Measurements from ENCODE around the gene GTF2A2. TPM values are rescaled to one million over a fixed set of nuclear protein-coding genes. Genes with fewer than 3 reads are reported as not detected.

GTF2A2 gene
- total RNA-seq, 1 experiment from 2014 or later: 93.7 TPM

- peak overlapping the region; percentile 29 for H3K27ac Mint-ChIP-seq (ENCODE audit: unreplicated experiment)
- peaks cover 56% of the 10 kb centered on the region for H3K36me3 Mint-ChIP-seq (ENCODE audit: insufficient read depth, unreplicated experiment)
- no TSS peak for BruUV-seq (replicated peaks)
- CTCF ChIA-PET: interaction anchor here (0.9 kb wide), 1 partner anchor 155 kb away, joined by 3 read pairs; no protein-coding TSS in a partner anchor
- peaks cover 35% of the 10 kb centered on the region for H3K4me1 Mint-ChIP-seq (ENCODE audit: low read depth, unreplicated experiment)
- no peak for DNase-seq
- no peaks in the 10 kb centered on the region for H3K9me3 Mint-ChIP-seq (ENCODE audit: low read depth, unreplicated experiment)
- H3K27me3 Mint-ChIP-seq (ENCODE audit: unreplicated experiment): no peaks in the 10 kb centered on the region
- H3K4me3 Mint-ChIP-seq (ENCODE audit: low read depth, unreplicated experiment): peak overlapping the region; percentile 77
- TF ChIP-seq CTCF (IDR thresholded peaks at IDR 0.05; ENCODE audit: unreplicated experiment): no peak
- intact Hi-C loops (cut with micrococcal nuclease; ENCODE audit: unreplicated experiment): no loop called here
Observed at GRCh38 chr15:59687836-59688235, 30.5 kb upstream of the GTF2A2 start.

GRCh38 chr15:59686389-59686788, 29.1 kb upstream of the GTF2A2 start:
- no peak for TF ChIP-seq CTCF (IDR thresholded peaks at IDR 0.05; ENCODE audit: unreplicated experiment)
- no peak overlapping the region for H3K4me3 Mint-ChIP-seq (ENCODE audit: low read depth, unreplicated experiment)
- intact Hi-C loops (cut with micrococcal nuclease; ENCODE audit: unreplicated experiment): no loop called here
- BruUV-seq (replicated peaks): no TSS peak
- no peak for DNase-seq
- H3K9me3 Mint-ChIP-seq (ENCODE audit: low read depth, unreplicated experiment): no peaks in the 10 kb centered on the region
- H3K36me3 Mint-ChIP-seq (ENCODE audit: insufficient read depth, unreplicated experiment): peaks cover 68% of the 10 kb centered on the region
- CTCF ChIA-PET: no interaction called here
- no peak overlapping the region for H3K27ac Mint-ChIP-seq (ENCODE audit: unreplicated experiment)
- H3K4me1 Mint-ChIP-seq (ENCODE audit: low read depth, unreplicated experiment): peaks cover 35% of the 10 kb centered on the region
- no peaks in the 10 kb centered on the region for H3K27me3 Mint-ChIP-seq (ENCODE audit: unreplicated experiment)

GRCh38 chr15:59685737-59686297, 28.5 kb upstream of the GTF2A2 start:
- Mint-ChIP-seq H3K27me3 (ENCODE audit: unreplicated experiment) (no peaks in the 10 kb centered on the region), H3K27ac (ENCODE audit: unreplicated experiment) (no peak overlapping the region), H3K36me3 (ENCODE audit: insufficient read depth, unreplicated experiment) (peaks cover 69% of the 10 kb centered on the region), H3K4me3 (ENCODE audit: low read depth, unreplicated experiment) (no peak overlapping the region), H3K9me3 (ENCODE audit: low read depth, unreplicated experiment) (no peaks in the 10 kb centered on the region), H3K4me1 (ENCODE audit: low read depth, unreplicated experiment) (peaks cover 35% of the 10 kb centered on the region)
- CTCF ChIA-PET: no interaction called here
- intact Hi-C loops (cut with micrococcal nuclease; ENCODE audit: unreplicated experiment): no loop called here
- BruUV-seq (replicated peaks): no TSS peak
- TF ChIP-seq CTCF (IDR thresholded peaks at IDR 0.05; ENCODE audit: unreplicated experiment): no peak
- no peak for DNase-seq

GRCh38 chr15:59680870-59681269, 23.6 kb upstream of the GTF2A2 start:
- Mint-ChIP-seq H3K27ac (ENCODE audit: unreplicated experiment) (no peak overlapping the region), H3K27me3 (ENCODE audit: unreplicated experiment) (no peaks in the 10 kb centered on the region), H3K4me1 (ENCODE audit: low read depth, unreplicated experiment) (peaks cover 15% of the 10 kb centered on the region), H3K9me3 (ENCODE audit: low read depth, unreplicated experiment) (no peaks in the 10 kb centered on the region), H3K36me3 (ENCODE audit: insufficient read depth, unreplicated experiment) (peaks cover 77% of the 10 kb centered on the region), H3K4me3 (ENCODE audit: low read depth, unreplicated experiment) (no peak overlapping the region)
- no TSS peak for BruUV-seq (replicated peaks)
- no peak for DNase-seq
- TF ChIP-seq CTCF (IDR thresholded peaks at IDR 0.05; ENCODE audit: unreplicated experiment): no peak
- CTCF ChIA-PET: interaction anchor here (0.7 kb wide), 2 partner anchors 22 to 36 kb away, joined by 3 to 4 read pairs; no protein-coding TSS in a partner anchor
- intact Hi-C loops (cut with micrococcal nuclease; ENCODE audit: unreplicated experiment): no loop called here

All from Calu3 (cell line).